HG03354 (cell line): ENCODE results near the gene DNAJB8.

Experiments used
- ATAC-seq: cut with Tn5 transposase; IDR thresholded peaks from one replicate; pipeline ENCODE4 v1.9.1; 2021; ENCODE audit warnings: mild to moderate bottlenecking; ENCODE audit not compliant: unreplicated experiment, poor library complexity, severe bottlenecking

Gene DNAJB8

GRCh38 chr3:128452678-128453275, 13.9 kb downstream of the DNAJB8 start:
- no peak for ATAC-seq

GRCh38 chr3:128452120-128452519, 14.6 kb downstream of the DNAJB8 start:
- no peak for ATAC-seq

DNA sequence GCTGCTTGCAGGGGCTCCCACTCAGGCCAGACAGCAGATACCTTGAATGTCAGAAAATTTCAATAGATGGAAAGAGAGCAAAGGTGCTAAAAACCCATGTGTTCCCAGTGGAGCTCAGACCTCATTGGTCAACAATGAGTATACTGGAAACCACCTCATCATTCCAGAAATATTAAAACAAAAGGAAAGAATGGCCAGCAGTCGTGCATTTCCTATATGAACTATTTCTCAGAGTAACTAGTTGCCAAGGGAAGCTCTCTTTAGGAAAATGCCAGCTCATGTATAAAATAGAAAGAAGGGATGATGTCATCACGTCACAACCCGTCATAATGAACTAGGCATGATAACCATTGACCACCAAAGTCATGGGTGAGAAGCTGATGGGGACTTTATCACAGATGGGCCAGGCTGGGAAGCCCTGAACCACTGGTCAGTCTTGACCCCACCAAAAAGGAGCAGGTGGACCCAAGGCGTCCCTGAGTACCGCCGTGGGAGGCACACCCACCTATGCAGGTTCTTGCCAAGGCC, 17.5 kb downstream of the DNAJB8 start:
- ATAC-seq: no peak

GRCh38 chr3:128448491-128448890, 18.2 kb downstream of the DNAJB8 start:
- ATAC-seq: no peak

DNA sequence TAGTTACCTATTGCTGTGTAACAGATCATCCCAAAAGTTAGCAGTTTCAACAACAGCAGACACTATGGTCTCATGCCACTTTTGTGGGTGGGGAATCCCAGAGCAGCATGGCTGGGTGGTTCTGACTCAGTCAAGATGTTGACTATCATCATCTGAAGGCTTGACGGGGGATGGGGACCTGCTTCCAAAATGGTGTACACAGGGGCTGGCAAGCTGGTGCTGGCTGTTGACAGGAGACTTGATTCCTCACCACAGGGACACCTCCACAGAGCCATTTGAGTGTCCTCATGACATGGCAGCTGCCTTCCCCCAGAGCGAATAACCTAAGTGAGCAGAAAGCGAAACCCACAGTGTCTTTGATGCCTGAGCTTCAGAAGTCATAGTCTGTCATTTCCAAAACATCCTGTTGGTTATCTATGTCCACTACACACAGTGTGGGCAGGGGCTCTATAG, 19.1 kb downstream of the DNAJB8 start:
- no peak for ATAC-seq

DNA sequence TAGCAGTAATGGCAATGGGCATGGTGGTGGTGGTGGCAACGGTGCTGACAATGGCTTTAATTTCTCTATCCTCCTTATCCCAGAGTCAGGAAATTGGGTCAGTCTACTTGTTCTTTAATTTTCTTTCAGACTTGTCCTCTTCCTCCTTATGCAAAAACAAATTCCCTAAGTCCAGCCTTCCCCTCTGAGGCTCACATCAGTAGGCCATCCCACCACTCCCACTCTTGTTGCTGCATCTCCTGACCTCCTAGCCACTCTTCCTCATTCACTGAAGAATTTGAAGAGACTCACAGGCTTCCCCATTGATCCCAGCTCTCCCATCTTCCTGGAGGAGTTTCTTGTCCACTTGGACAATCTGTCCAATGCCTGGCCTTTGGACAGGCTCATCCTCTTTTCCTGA, 19.9 kb downstream of the DNAJB8 start:
- no peak for ATAC-seq

DNA sequence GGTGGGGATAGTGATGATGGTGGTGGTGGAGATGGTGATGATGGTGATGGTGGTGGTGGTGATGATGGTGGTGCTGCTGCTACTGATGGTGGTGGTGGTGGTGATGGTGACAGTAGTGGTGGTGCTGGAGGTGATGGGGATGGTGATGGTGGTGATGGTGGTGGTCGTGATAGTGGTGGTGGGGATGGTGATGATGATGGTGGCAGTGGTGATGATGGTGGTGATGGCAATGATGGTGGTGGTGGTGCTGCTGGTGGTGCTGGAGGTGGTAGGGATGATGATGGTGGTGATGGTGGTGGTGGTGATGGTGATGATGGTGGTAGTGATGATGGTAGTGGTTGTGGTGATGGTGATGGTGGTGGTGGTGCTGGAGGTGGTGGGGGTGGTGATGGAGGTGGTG, 21.3 kb downstream of the DNAJB8 start:
- ATAC-seq: no peak

- ATAC-seq: no peak
These were observed 22.9 kb downstream of the DNAJB8 start for GRCh38 chr3:128443771-128444170.

DNA sequence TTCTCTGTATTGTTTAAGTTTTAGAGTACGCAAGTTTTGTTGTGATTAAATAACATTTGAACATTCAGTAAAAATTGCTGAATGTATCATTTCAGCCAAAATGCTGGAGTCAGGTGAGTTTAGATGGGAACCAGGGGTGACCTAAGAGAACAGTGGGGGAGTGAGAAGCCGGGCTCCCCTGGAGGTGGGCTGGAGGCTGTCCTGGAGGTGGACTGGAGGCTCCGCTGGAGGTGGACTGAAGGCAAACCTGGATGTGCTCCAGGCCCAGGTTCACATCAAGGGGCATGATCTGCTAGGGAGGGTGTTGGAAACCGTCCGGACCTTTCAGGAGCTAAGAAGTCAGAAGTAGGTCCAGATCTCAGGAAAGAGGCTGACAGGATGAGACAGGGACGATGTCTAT, 23.7 kb downstream of the DNAJB8 start:
- ATAC-seq: no peak

DNA sequence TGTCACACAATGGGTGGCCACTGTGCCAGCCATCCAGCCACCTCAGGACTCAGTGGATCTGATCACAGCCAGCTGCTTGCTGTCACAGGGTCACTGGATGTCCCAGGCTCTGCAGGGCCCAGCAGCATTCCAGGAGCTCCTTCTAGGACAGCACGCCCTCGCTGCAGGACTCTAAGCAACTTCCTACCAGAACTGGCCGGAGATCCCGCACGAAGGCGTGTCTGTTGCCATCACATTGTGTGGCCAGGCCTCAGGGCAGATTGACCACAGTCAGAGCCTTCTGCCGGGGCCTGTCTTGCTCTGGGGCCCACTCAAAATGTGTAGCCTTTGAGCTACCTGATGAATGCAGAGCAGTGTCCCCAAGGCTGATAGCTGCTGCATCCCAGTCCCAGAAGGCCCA, 24.6 kb downstream of the DNAJB8 start:
- no peak for ATAC-seq

DNA sequence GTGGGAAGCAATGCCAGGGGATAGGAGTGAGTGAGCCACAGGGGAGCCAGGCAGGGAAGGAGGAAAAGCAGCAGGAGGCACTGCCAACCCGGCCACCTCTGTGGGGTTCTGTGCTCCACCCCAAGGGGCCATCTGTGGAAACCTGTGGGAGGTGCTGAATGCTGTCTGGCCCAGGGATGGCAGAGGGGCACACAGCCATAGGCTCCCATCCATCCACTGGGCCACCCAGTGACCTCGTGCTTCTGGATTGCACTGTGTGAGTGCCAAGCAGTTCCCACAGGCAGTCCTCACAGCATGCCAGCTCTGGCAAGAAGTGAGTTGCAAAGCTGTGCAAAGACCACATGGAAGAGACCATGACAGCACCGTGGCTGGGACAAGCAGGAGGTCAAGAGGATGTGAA, 27.5 kb downstream of the DNAJB8 start:
- no peak for ATAC-seq

DNA sequence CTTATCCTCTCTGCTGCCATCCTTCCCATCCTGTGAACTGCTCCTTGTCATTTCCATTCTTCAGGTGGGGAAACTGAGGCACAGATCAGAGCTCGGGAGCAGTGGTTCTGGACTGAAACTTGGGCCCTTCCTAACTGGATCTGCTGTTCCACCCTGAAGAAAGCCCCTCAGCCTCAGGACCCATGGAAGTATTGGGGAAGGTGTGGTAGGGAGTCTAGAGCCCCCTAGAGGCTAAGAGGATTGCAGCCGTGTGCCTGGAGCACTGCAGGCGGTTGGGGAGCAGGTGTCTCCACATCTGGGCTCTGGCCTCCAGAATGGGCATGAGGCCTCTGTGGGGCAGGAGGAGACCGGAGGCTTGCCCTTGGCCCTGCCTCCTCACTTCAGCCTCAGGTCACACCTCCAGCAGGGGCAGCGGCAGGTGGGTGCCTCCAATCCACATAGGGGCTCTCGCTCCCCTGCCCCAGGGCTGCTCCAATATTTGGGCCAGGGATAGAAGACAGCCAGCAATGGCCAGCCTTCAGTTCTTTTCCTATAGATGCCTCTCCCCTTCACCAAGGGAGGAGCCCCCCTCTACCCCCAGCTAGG, 28.1 kb downstream of the DNAJB8 start:
- no peak for ATAC-seq

DNA sequence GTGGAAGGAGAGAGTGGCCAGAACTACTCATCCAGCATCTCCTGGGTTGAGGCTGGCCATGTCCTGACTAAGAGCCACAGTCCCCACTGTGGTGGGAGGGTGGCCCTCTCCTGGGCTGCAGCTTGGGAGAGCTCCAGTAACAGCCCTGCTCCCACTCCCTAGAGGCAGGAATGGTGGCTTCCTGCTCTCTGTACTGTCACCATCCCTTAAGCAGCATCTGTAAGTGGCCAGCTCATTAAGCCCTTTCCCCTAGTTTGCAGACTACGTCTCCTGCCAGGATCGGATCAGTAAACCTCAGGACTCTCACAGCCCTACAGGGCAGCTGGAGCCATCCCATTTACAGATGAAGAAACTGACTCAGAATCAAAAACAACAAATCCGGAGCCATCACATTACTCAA, 30.5 kb downstream of the DNAJB8 start:
- ATAC-seq: no peak

DNA sequence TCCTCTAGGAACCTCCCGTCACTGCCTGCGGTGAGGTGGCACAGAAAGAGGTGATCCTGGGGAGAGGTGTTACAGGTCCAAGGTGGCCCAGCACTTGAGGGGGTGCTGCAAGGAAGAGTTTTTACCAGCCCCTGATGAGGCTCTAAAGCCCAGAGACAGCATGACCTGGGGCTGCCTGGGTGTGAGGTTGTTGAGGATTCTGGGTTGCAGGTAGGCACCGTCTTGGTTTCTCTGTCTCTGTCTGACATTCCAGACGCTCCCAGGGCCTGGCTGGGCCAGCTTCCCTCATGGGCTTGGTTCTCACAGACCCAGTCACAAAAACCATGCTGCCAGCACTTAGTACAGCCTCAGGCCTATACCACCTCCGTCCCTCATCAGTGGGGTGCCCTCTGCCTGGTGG, 31.1 kb downstream of the DNAJB8 start:
- ATAC-seq: no peak

- ATAC-seq: no peak
These were observed 31.6 kb downstream of the DNAJB8 start for GRCh38 chr3:128435058-128435457.

GRCh38 chr3:128434524-128434923, 32.2 kb downstream of the DNAJB8 start:
- ATAC-seq: no peak

- no peak for ATAC-seq
These were observed 32.9 kb downstream of the DNAJB8 start for GRCh38 chr3:128433837-128434165.

DNA sequence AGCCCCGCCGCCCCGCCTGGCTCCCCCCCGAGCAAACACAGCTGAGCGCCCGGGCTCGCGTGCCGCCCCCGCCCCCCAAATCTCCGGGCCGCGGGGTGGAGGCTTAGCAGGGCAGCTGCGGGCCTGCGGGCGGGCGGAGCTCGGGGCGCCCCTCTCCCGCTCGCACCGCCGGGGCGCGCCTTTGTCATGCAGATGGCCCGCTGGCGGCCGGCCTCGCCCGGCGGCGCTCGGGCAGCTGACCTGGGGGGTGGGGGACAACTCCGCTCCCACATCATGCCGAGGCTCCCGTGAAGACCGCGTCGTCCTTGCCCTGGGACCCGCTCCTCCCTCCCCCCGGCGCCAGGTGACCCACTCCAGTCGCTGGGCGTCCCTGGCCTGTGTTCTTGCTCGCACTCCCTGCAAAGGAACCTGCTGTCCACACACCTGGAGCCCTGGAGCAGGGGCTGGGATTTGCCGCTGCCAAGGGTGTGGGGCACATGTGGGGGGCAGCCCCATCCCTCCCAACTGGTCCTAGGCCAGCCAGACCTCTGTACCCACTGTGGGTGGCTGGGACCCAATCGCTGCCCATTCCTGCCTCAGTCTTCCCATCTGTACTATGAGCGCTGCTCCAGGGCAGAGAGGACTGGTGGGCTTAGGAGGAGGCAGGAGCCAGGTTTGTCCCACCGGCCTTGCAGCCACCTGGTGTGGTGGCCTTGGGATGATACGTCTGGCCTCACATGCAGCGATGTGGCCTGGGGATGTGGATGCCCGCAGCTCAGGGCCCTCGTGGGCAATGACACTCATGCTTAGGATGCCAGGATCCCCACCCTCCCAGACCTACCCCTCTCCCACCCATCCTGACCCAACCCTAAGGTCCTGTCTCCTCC, 33.5 kb downstream of the DNAJB8 start:
- ATAC-seq: no peak

DNA sequence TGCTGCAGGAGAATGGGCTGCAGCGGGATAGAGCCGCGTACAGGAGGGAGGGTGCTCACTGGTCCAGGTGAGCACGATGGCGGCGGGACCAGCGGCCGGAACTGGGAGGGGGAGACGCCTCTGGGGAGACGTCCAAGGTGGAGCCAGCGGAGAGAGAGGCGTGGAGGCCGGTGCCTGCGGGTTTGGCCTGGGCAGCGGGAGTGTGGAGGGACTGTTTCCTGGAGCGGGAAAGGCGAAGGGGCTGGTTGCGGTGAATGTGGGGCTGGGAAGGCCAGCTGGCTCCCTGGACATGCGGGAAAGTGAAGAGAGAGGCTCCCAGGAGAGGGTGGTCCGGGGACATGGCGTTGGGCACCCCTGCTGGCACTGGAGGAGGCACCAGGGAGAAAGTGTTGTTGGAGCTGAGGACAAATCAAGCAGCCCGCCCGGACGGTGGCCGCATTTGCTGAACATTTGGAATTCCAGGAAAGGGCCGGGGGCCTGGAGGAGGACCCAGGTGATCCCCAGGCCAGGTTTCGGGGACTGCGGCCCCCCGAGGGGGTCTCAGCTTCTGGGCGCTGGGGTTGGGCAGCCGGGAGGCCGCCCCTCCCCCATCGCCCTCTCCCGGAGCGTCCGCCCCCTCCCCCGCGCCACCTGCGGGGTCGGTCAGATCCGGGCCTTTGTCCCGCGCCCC, 34.3 kb downstream of the DNAJB8 start:
- ATAC-seq: no peak

- ATAC-seq: no peak
These were observed 34.8 kb downstream of the DNAJB8 start for GRCh38 chr3:128431803-128432300.
